Sigmoid colon (tissue), 4 donors: Measurements from ENCODE around the gene ADGRV1.
"Not testable (repeated sequence)": the region's sequence is repeated elsewhere in the genome, so short reads cannot be mapped to it uniquely, and the experiment has no call there.

ENCODE experiments used
- EP300 ChIP-seq, 4 donors: sonication (generic); formaldehyde crosslinking; IDR thresholded peaks; one replicate each; pipeline ENCODE4 v1.6.1; 2017; ENCODE audit warnings: antibody characterized with exemption in 4 of 4
- POLR2A ChIP-seq, 2 donors: fragments of 450-650 bp; IDR thresholded peaks; one replicate each; pipeline ENCODE4 v1.6.1; 2016; ENCODE audit warnings: antibody characterized with exemption in 2 of 2, mild to moderate bottlenecking in 2 of 2, moderate library complexity in 2 of 2

DNA sequence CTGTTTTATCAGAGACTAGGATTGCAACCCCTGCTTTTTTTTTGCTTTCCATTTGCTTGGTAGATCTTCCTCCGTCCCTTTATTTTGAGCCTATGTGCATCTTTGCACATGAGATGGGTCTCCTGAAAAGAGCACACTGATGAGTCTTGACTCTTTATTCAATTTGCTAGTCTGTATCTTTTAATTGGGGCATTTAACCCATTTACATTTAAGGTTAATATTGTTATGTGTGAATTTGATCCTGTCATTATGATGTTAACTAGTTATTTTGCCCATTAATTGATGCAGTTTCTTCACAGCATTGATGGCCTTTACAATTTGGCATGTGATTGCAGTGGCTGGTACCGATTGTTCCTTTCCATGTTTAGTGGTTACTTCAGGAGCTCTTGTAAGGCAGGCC, 21.3 kb downstream of the ADGRV1 start:
- not testable (repeated sequence) for TF ChIP-seq POLR2A, EP300 (IDR thresholded peaks at IDR 0.05)
